Hepatocyte (in vitro differentiated cells): Measurements from ENCODE around the gene PHOSPHO2. TPM values are rescaled to one million over a fixed set of nuclear protein-coding genes. Genes with fewer than 3 reads are reported as not detected.
A peak's percentile ranks its signal among the peaks of the same experiment; 100 is the strongest.

Source experiments
- DNase-seq: peaks from one replicate; pipeline ENCODE4 v3.0.0-alpha.2; 2016; ENCODE audit warnings: low spot score
- H2AFZ ChIP-seq: fragments of 200-600 bp; sonication (generic); 2 replicates; pipeline ENCODE4 v1.6.0; 2016; ENCODE audit warnings: antibody characterized with exemption, mild to moderate bottlenecking
- H3K27ac ChIP-seq: fragments of 200-600 bp; sonication (generic); 2 replicates; pipeline ENCODE4 v1.5.1; 2016; ENCODE audit warnings: mild to moderate bottlenecking
- H3K27me3 ChIP-seq: fragments of 200-600 bp; sonication (generic); 2 replicates; pipeline ENCODE4 v1.6.1; 2016
- H3K36me3 ChIP-seq: fragments of 200-600 bp; sonication (generic); replicated peaks from 2 replicates; pipeline ENCODE4 v1.5.1; 2016; ENCODE audit warnings: low read depth; ENCODE audit not compliant: insufficient read depth
- H3K4me1 ChIP-seq: fragments of 200-600 bp; sonication (generic); 2 replicates; pipeline ENCODE4 v1.5.1; 2016; ENCODE audit warnings: mild to moderate bottlenecking, moderate library complexity; ENCODE audit not compliant: insufficient read depth
- H3K4me2 ChIP-seq: fragments of 200-600 bp; sonication (generic); 2 replicates; pipeline ENCODE4 v1.6.0; 2016
- H3K4me3 ChIP-seq: fragments of 200-600 bp; sonication (generic); 2 replicates; pipeline ENCODE4 v1.5.1; 2016; ENCODE audit warnings: mild to moderate bottlenecking
- H3K79me2 ChIP-seq: fragments of 200-600 bp; sonication (generic); 2 replicates; pipeline ENCODE4 v1.6.0; 2017; ENCODE audit warnings: mild to moderate bottlenecking
- H3K9me2 ChIP-seq: fragments of 200-600 bp; sonication (generic); replicated peaks from 2 replicates; pipeline ENCODE4 v1.6.0; 2017; ENCODE audit warnings: mild to moderate bottlenecking; ENCODE audit not compliant: insufficient read depth
- H3K9me3 ChIP-seq: fragments of 200-600 bp; sonication (generic); 2 replicates; pipeline ENCODE4 v1.5.1; 2016; ENCODE audit warnings: low read depth, mild to moderate bottlenecking
- H4K20me1 ChIP-seq: fragments of 200-600 bp; sonication (generic); 2 replicates; pipeline ENCODE4 v1.6.0; 2016; ENCODE audit warnings: mild to moderate bottlenecking; ENCODE audit not compliant: insufficient read depth, poor library complexity, severe bottlenecking
- EZH2 ChIP-seq: fragments of 200-600 bp; sonication (generic); IDR thresholded peaks from 2 replicates; pipeline ENCODE4 v1.6.1; 2016; ENCODE audit warnings: antibody characterized with exemption, mild to moderate bottlenecking, borderline replicate concordance
- EZH2phosphoT487 ChIP-seq: fragments of 200-600 bp; sonication (generic); IDR thresholded peaks from one replicate; pipeline ENCODE4 v1.6.1; 2018; ENCODE audit warnings: antibody characterized with exemption, mild to moderate bottlenecking, low read depth, moderate library complexity; ENCODE audit not compliant: unreplicated experiment, severe bottlenecking
- WGBS: methylation state at CpG from one replicate; pipeline ENCODE4 v1.1.6; 2016; ENCODE audit warnings: low lambda C conversion rate; ENCODE audit errors: missing lambda C conversion rate; 5-methylcytosine and 5-hydroxymethylcytosine counted together
- polyA plus RNA-seq: library from polyadenylated mRNA; unstranded; fragments of >200 nt; fragmentation: Nextera tagmentation; extraction: Ambion mirVana; gene quantifications from 2 replicates; pipeline ENCODE4 v1.2.1, GENCODE V29; 2016
- total RNA-seq: library from RNA; depleted of rRNA; stranded (reverse); fragments of >200 nt; gene quantifications from 2 replicates; pipeline ENCODE4 v1.2.3, GENCODE V29; 2014
- TF ChIP-seq, protein P1 (sequence below): fragments of 200-600 bp; sonication (generic); IDR thresholded peaks from 2 replicates; pipeline ENCODE4 v1.5.1; 2016; ENCODE audit warnings: antibody characterized with exemption, mild to moderate bottlenecking; ENCODE audit not compliant: poor library complexity

The PHOSPHO2 gene
- total and polyA plus RNA-seq, 2 experiments from 2014 or later, result 7.2 to 8.7 TPM

DNA sequence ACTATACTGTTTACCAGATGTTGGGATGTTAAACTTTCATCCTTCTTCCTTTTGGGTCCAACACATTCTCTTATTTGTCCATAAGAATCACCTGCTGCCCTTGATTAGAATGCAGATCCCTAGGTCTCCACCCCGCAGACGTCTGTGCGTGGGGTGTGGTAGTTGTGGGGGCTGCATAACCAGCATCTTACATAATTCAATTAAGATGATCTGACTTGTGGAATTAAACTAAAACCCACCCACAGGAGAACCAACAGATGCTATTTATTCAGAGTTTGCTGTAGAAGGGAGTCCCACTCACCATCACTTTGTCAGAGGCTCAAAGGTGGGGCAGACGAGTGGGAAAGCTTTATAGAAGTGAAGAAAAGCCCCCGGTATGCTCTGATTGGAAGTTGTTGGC is 37.8 kb downstream of the PHOSPHO2 start:
- Histone ChIP-seq H2AFZ (no peak overlapping the region), H3K9me2 (no peaks in the 10 kb centered on the region), H3K79me2 (peaks cover 24% of the 10 kb centered on the region), H3K27ac (no peak overlapping the region), H3K4me2 (no peak overlapping the region), H3K36me3 (no peaks in the 10 kb centered on the region), H3K4me1 (peaks cover 17% of the 10 kb centered on the region), H4K20me1 (no peaks in the 10 kb centered on the region), H3K9me3 (no peaks in the 10 kb centered on the region), H3K4me3 (no peak overlapping the region), H3K27me3 (no peaks in the 10 kb centered on the region)
- DNase-seq, result no peak
- TF ChIP-seq, protein P1, sequence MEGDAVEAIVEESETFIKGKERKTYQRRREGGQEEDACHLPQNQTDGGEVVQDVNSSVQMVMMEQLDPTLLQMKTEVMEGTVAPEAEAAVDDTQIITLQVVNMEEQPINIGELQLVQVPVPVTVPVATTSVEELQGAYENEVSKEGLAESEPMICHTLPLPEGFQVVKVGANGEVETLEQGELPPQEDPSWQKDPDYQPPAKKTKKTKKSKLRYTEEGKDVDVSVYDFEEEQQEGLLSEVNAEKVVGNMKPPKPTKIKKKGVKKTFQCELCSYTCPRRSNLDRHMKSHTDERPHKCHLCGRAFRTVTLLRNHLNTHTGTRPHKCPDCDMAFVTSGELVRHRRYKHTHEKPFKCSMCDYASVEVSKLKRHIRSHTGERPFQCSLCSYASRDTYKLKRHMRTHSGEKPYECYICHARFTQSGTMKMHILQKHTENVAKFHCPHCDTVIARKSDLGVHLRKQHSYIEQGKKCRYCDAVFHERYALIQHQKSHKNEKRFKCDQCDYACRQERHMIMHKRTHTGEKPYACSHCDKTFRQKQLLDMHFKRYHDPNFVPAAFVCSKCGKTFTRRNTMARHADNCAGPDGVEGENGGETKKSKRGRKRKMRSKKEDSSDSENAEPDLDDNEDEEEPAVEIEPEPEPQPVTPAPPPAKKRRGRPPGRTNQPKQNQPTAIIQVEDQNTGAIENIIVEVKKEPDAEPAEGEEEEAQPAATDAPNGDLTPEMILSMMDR, result no peak
- TF ChIP-seq EZH2 (no peak), EZH2phosphoT487 (no peak)
- 64% methylated on average over 5 of the region's 5 CpGs for WGBS

DNA sequence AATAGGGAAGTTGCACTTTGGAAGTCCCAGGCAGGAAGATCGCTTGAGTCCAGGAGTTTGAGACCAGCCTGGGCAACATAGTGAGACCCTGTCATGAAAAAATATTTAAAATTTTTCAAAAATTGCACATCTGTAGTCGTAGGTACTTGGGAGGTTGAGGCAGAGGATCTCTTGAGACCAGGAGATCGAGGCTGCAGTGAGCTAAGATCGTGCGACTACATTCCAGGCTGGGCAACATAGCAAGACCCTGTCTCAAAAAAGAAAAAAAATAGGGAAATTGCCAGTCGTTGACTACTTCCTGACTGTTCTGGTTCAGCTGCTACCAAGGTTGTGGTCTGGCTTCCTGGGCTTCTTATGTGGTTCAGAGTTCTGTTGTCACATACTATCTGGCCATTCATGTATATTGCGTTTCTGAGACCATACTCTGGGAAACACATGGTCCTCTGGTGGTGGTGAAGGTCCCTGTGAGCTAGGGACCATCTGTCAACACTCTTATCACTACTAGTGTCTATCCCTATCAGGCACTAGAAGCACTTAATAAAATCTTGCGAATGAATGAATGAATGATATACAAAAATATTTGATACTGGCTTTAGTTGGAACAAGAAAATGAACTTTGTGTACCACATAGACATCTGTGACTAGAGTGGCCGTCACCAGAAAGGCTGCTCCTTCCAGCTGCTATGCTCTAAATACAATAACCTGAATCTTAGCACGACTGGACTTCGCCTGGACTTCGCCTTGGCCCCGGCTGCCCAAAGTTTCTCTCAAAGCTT is 38.5 kb downstream of the PHOSPHO2 start:
- Histone ChIP-seq H3K79me2 (peaks cover 31% of the 10 kb centered on the region), H2AFZ (peak overlapping the region; percentile 89), H3K9me3 (no peaks in the 10 kb centered on the region), H3K9me2 (no peaks in the 10 kb centered on the region), H3K27ac (peak overlapping the region; percentile 52), H3K27me3 (no peaks in the 10 kb centered on the region), H3K4me3 (peak overlapping the region; percentile 94), H4K20me1 (no peaks in the 10 kb centered on the region), H3K36me3 (no peaks in the 10 kb centered on the region), H3K4me1 (peaks cover 17% of the 10 kb centered on the region), H3K4me2 (peak overlapping the region; percentile 87)
- WGBS, result 55% methylated on average over 13 of the region's 13 CpGs
- TF ChIP-seq, protein P1, result no peak
- no peak for TF ChIP-seq EZH2
- TF ChIP-seq EZH2phosphoT487, result no peak
- no peak for DNase-seq

DNA sequence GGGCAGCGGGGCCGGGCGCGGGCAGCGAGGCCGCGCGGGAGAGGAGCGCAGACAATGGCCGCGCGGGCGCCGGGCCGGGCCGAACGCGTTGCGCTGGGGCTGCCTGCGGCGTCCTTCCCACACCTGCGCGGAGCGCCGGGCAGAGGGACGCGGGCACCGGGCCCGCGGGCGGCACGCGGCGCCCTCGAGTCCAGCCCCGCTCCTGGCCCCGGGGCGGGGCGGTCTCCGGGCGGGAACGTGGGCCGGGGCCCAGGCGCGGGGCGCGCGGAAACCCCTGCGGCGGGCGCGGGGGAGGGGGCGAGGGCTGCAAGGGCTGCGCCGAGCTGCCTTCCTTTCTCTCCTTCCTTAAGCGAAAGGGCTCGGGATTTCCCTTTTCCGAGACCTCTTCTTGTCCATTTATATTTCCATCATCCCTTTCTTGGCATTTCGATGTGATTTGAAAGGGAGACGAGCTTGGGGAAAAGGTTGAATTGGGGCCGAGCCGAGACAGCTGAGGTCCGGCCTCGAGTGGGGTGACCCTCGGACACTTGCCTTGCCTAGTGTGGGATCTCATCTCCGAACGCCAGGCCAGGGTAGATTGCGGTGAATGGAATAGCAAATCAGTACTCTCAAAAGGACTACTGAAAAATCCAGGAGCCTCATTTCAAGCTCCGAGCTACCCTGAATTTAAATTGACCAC is 40.0 kb downstream of the PHOSPHO2 start:
- TF ChIP-seq EZH2phosphoT487 (no peak), EZH2 (no peak)
- TF ChIP-seq, protein P1, result no peak
- H3K27me3 ChIP-seq, result no peaks in the 10 kb centered on the region
- H3K4me3 ChIP-seq, result peak overlapping the region; percentile 74
- peak overlapping the region; percentile 92 for H2AFZ ChIP-seq
- H3K4me1 ChIP-seq, result peaks cover 17% of the 10 kb centered on the region
- peak overlapping the region; percentile 90 for H3K4me2 ChIP-seq
- peak; percentile 62 for DNase-seq
- H3K27ac ChIP-seq, result peak overlapping the region; percentile 60
- no peaks in the 10 kb centered on the region for H3K9me2 ChIP-seq
- WGBS, result 2% methylated on average over 29 of the region's 69 CpGs
- H3K36me3 ChIP-seq, result no peaks in the 10 kb centered on the region
- no peaks in the 10 kb centered on the region for H4K20me1 ChIP-seq
- peaks cover 37% of the 10 kb centered on the region for H3K79me2 ChIP-seq
- H3K9me3 ChIP-seq, result no peaks in the 10 kb centered on the region
